Central memory CD4-positive, alpha-beta T cell (primary cell): Measurements from ENCODE around the gene COL5A2.

Source experiments
- DNase-seq: peaks from one replicate; pipeline ENCODE4 v3.0.0; 2022
- total RNA-seq, 3 experiments: gene quantifications; one replicate each; lab custom pipeline; 2026; lab: John Stamatoyannopoulos, UW

The COL5A2 gene
- 0.92 to 9.4 (median 1.5) reads per million in 3 experiments for total RNA-seq

- DNase-seq, result no peak
Measured at GRCh38 chr2:189179570-189179950, at the start of gene COL5A2. TSS of gene COL5A2 (minus strand) at chr2:189179761. CDS start at chr2:189179604, 157 bp downstream.

- no peak for DNase-seq
Measured at GRCh38 chr2:189226017-189226416, 46.5 kb upstream of the COL5A2 start.

- DNase-seq, result no peak
Measured at GRCh38 chr2:189225032-189225431, 45.5 kb upstream of the COL5A2 start.

GRCh38 chr2:189222468-189223105 lies 43.0 kb upstream of the COL5A2 start:
- no peak for DNase-seq

GRCh38 chr2:189221811-189222467 lies 42.4 kb upstream of the COL5A2 start:
- DNase-seq, result no peak

GRCh38 chr2:189218236-189218635 lies 38.7 kb upstream of the COL5A2 start:
- no peak for DNase-seq

- no peak for DNase-seq
Measured at GRCh38 chr2:189217541-189217940, 38.0 kb upstream of the COL5A2 start.

GRCh38 chr2:189217051-189217450 lies 37.5 kb upstream of the COL5A2 start:
- DNase-seq, result no peak

- no peak for DNase-seq
Measured at GRCh38 chr2:189214484-189214883, 34.9 kb upstream of the COL5A2 start.

- DNase-seq, result no peak
Measured at GRCh38 chr2:189213250-189213649, 33.7 kb upstream of the COL5A2 start.

GRCh38 chr2:189210250-189211087 lies 30.9 kb upstream of the COL5A2 start:
- no peak for DNase-seq

- DNase-seq, result no peak
Measured at GRCh38 chr2:189208254-189208653, 28.7 kb upstream of the COL5A2 start.

- no peak for DNase-seq
Measured at GRCh38 chr2:189204322-189204941, 24.9 kb upstream of the COL5A2 start.

GRCh38 chr2:189203177-189203799 lies 23.7 kb upstream of the COL5A2 start:
- DNase-seq, result no peak

- no peak for DNase-seq
Measured at GRCh38 chr2:189199797-189200196, 20.2 kb upstream of the COL5A2 start.

GRCh38 chr2:189192766-189193165 lies 13.2 kb upstream of the COL5A2 start:
- DNase-seq, result no peak

GRCh38 chr2:189191766-189192165 lies 12.2 kb upstream of the COL5A2 start:
- DNase-seq, result no peak

- no peak for DNase-seq
Measured at GRCh38 chr2:189190685-189191084, 11.1 kb upstream of the COL5A2 start.

- no peak for DNase-seq
Measured at GRCh38 chr2:189188115-189188805, 8.7 kb upstream of the COL5A2 start.

- DNase-seq, result no peak
Measured at GRCh38 chr2:189183170-189183569, 3.6 kb upstream of the COL5A2 start.

GRCh38 chr2:189181706-189182105 lies 2.1 kb upstream of the COL5A2 start:
- no peak for DNase-seq
